Heart left ventricle (tissue), 16 donors: ENCODE measurements around the gene TGFBR3. TPM values are rescaled to one million over a fixed set of nuclear protein-coding genes. Genes with fewer than 3 reads are reported as not detected.

ENCODE experiments used
- ATAC-seq, 4 donors: fragments of 200-7000 bp; cut with Tn5 transposase; one replicate each; pipeline ENCODE4 v1.9.1; 2020 to 2022; ENCODE audit warnings: moderate library complexity in 4 of 4, mild to moderate bottlenecking in 3 of 4, moderate number of reproducible peaks in 1 of 4
- DNase-seq, 5 donors: peaks; one replicate each; pipeline ENCODE4 v3.0.0-alpha.2; 2020
- H3K27ac ChIP-seq, 12 donors: fragments of 200-600 bp; sonication (generic) in 4 of 12; one replicate each; pipeline versions ENCODE4 v1.5.0 to v1.8.0; 2016 to 2022; ENCODE audit warnings: mild to moderate bottlenecking in 2 of 12
- H3K27me3 ChIP-seq, 9 donors: fragments of 200-600 bp; sonication (generic) in 2 of 9; one replicate each; pipeline versions ENCODE4 v1.5.1 to v1.8.0; 2016 to 2022; ENCODE audit warnings: mild to moderate bottlenecking in 3 of 9
- H3K36me3 ChIP-seq, 9 donors: fragments of 200-600 bp; sonication (generic) in 2 of 9; one replicate each; pipeline versions ENCODE4 v1.5.0 to v1.8.0; 2018 to 2022; ENCODE audit warnings: mild to moderate bottlenecking in 2 of 9
- H3K4me1 ChIP-seq, 12 donors: fragments of 200-600 bp; sonication (generic) in 4 of 12; one replicate each; pipeline versions ENCODE4 v1.5.0 to v1.8.0; 2016 to 2022; ENCODE audit warnings: mild to moderate bottlenecking in 3 of 12
- H3K4me3 ChIP-seq, 12 donors: fragments of 200-600 bp; sonication (generic) in 4 of 12; one replicate each; pipeline versions ENCODE4 v1.5.0 to v1.8.0; 2017 to 2022; ENCODE audit warnings: mild to moderate bottlenecking in 9 of 12, moderate library complexity in 4 of 12
- H3K9me3 ChIP-seq, 12 donors: fragments of 200-600 bp; sonication (generic) in 4 of 12; one replicate each; pipeline versions ENCODE4 v1.5.0 to v1.8.0; 2016 to 2022; ENCODE audit warnings: mild to moderate bottlenecking in 1 of 12
- CTCF ChIP-seq, 12 donors: fragments of 200-600 bp; sonication (generic) in 4 of 12; IDR thresholded peaks; one replicate each; pipeline versions ENCODE4 v1.5.0 to v1.8.0; 2018 to 2022; ENCODE audit warnings: antibody characterized with exemption in 12 of 12, mild to moderate bottlenecking in 5 of 12
- POLR2A ChIP-seq, 2 donors: fragments of 450-650 bp; IDR thresholded peaks; one replicate each; pipeline ENCODE4 v1.6.1; 2017; ENCODE audit warnings: antibody characterized with exemption in 2 of 2, mild to moderate bottlenecking in 2 of 2, moderate library complexity in 2 of 2
- WGBS, 4 donors: extraction: QIAGEN DNeasy Blood & Tissue Kit in 2 of 4; methylation state at CpG; one replicate each; pipeline versions ENCODE4 v1.1.5 to v1.1.7; 2013 to 2018; 5-methylcytosine and 5-hydroxymethylcytosine counted together
- intact Hi-C, 10 donors: fragments of 100-400 bp; cut with DNase I; formaldehyde crosslinking; loops; one replicate each; pipeline versions ENCODE4 v1.11.1 to v1.14.2; 2022
- polyA plus RNA-seq, 2 donors: library from polyadenylated mRNA; stranded (reverse); fragments of 200-250 nt; gene quantifications; one replicate each; pipeline ENCODE4 v1.2.3, GENCODE V29; 2013
- total RNA-seq, 9 donors: library from RNA; depleted of rRNA in 2 of 9; stranded (reverse); fragments of >200 nt in 2 of 9; fragmentation: NEBNext Ultra II Directional in 3 of 9; extraction: Animal tissue kit (Norgen Biotek cat#: 25700) in 3 of 9; gene quantifications; one replicate each; pipeline versions ENCODE4 v1.1.0 to v1.2.4, GENCODE V29; 2016 to 2023
- donor health status: ischemic (EF 13 %, LVEDD 7.1; RV severe dilation, severe dysfunction).
- donor health status: healthy with polysubstance abuse.
- donor health status: DM: no; HTN: yes; CAD: no.
- donor health status: DM: no; HTN: no; CAD: no.
- donor health status: ischemic (EF 25% LVEDD 6.9; RV normal size, moderate dysfunction).
- donor health status: ischemic (EF 25% LVEDD 5.7; RV mildly dilated, moderate dysfunction).
- donor health status: healthy.
- donor health status: DM: yes; HTN: yes; CAD: no.
- donor health status: ischemic (EF 35%, LVEDD 5.7; RV mildly dilated, moderate dysfunction).
- donor health status: nonischemic (EF 11% LVEDD 7.7; RV severe dilation, severe dysfunction).
- donor health status: DM: yes; HTN: yes; CAD: no.
- donor health status: PGD.
- donor health status: ischemic (EF 29% LVEDD 5.4; RV normal size, mild dysfunction).
- donor health status: nonischemic (EF 23%, LVEDD 6.1; RV moderate dilation, normal function).

The TGFBR3 gene
- total and polyA plus RNA-seq, 11 donors: 6.9 to 51.8 (median 22.7) TPM

DNA sequence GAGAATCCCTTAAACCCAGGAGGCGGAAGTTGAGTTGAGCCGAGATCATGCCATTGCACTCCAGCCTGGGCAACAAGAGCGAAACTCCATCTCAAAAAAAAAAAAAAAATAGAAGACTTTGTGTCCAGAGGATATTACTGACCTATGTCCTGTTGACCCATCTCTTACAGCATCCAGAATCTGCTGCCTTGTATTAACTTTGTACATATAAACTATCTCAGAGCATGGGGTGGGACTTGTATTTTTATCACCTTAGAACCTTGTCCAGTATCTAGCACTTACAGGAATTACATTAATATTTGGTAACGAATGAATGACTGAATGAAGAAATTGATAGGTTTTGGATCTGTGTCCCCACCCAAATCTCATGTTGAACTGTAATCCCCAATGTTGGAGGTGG is 117.8 kb downstream of the TGFBR3 start:
- WGBS, 4 donors: 95 to 98% (median 97%) methylated on average over 4 of the region's 4 CpGs
- ATAC-seq: no peak
- no peak overlapping the region for H3K27ac ChIP-seq

DNA sequence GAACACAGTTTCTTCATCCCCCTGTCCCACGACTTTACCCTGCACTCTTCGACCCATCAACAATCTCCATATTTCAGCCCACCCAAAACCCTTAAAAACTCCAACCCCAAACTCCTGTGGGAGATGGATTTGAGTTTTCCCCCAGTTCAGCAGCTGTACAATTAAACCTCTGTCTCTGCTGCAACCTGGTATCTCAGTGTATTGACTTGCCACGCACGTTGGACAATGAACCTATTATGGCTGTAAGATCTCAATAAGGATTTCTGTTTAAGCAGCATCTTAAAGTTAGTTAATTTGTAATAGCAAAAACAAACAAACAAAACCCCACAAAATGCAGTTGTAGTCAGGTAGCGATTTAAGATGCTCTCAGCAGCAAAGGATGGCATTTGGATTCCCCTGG is 119.1 kb downstream of the TGFBR3 start:
- DNase-seq (no peak), ATAC-seq (no peak)
- H3K27ac ChIP-seq: no peak overlapping the region
- intact Hi-C loops: no loop called here
- no peaks in the 10 kb centered on the region for H3K36me3 ChIP-seq
- peaks cover 0 to 44% (median 15%) of the 10 kb centered on the region in 12 donors for H3K4me1 ChIP-seq
- no peak for TF ChIP-seq CTCF (IDR thresholded peaks at IDR 0.05)
- TF ChIP-seq POLR2A (IDR thresholded peaks at IDR 0.05): no peak
- no peak overlapping the region for H3K4me3 ChIP-seq
- H3K9me3 ChIP-seq: no peaks in the 10 kb centered on the region
- WGBS, 4 donors: 84 to 93% methylated on average over 5 of the region's 5 CpGs; no CpG with 5 or more reads in 2 of the 4 donors
- no peaks in the 10 kb centered on the region for H3K27me3 ChIP-seq

More for the DNA sequence above, 117.8 kb downstream of the TGFBR3 start:
- no peak overlapping the region for H3K4me3 ChIP-seq
- TF ChIP-seq POLR2A (IDR thresholded peaks at IDR 0.05) (no peak), CTCF (IDR thresholded peaks at IDR 0.05) (no peak)
- H3K36me3 ChIP-seq: no peaks in the 10 kb centered on the region
- H3K27me3 ChIP-seq: no peaks in the 10 kb centered on the region
- no peaks in the 10 kb centered on the region for H3K9me3 ChIP-seq
- DNase-seq: no peak
- intact Hi-C loops: no loop called here
- peaks cover 0 to 32% (median 6%) of the 10 kb centered on the region in 12 donors for H3K4me1 ChIP-seq

- Histone ChIP-seq H3K27ac (no peak overlapping the region), H3K4me3 (no peak overlapping the region), H3K4me1 (peaks cover 0 to 53% (median 24%) of the 10 kb centered on the region in 12 donors), H3K27me3 (no peaks in the 10 kb centered on the region), H3K9me3 (no peaks in the 10 kb centered on the region), H3K36me3 (no peaks in the 10 kb centered on the region)
- ATAC-seq: no peak
- intact Hi-C loops: no loop called here
- no peak for TF ChIP-seq CTCF (IDR thresholded peaks at IDR 0.05)
- no peak for TF ChIP-seq POLR2A (IDR thresholded peaks at IDR 0.05)
- 87 to 94% (median 88%) methylated on average over 3 of the region's 3 CpGs for whole genome bisulfite sequencing, 4 donors
- DNase-seq: no peak
Measured at GRCh38 chr1:91765880-91766443, 120.0 kb downstream of the TGFBR3 start.

DNA sequence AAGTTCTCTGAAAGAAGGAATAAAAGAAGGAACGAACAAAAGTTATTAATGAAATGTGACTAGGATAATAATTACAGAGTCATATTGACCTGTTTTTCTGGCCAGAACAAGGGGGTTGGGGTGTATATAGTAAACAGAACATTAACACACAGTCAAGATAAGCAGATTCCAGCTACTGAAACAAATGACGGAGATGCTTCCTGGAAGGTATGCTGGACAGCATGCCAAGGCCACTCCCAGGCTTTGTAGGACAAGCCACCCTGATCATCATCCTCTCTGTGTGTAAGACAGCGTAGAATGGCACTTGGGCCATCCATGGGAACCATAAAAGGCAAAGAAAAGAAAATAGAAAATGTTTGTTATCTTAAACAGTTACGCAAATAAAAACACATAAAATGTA is 120.7 kb downstream of the TGFBR3 start:
- TF ChIP-seq CTCF (IDR thresholded peaks at IDR 0.05) (no peak), POLR2A (IDR thresholded peaks at IDR 0.05) (no peak)
- H3K27me3 ChIP-seq: no peaks in the 10 kb centered on the region
- DNase-seq (no peak), ATAC-seq (peak in 1 of 4 donors; percentile 25)
- H3K36me3 ChIP-seq: no peaks in the 10 kb centered on the region
- H3K9me3 ChIP-seq: no peaks in the 10 kb centered on the region
- peak overlapping the region in 1 of 12 donors; percentile 7 for H3K27ac ChIP-seq
- H3K4me1 ChIP-seq: peaks cover 0 to 49% (median 29%) of the 10 kb centered on the region in 12 donors
- intact Hi-C loops: no loop called here
- 78 to 83% (median 79%) methylated on average over 4 of the region's 4 CpGs for WGBS, 4 donors
- no peak overlapping the region for H3K4me3 ChIP-seq
